ENCODE measurements around the gene NCAM1.

NCAM1 gene

GRCh38 chr11:113151521-113151920 is 190.3 kb downstream of the NCAM1 start:
- Histone ChIP-seq H3K36me3 (ENCODE audit: insufficient read depth, low read length) (no peaks in the 10 kb centered on the region), H3K27ac (ENCODE audit: low read length) (no peak overlapping the region), H3K9ac (ENCODE audit: low read depth, low read length) (no peak overlapping the region), H3K4me3 (ENCODE audit: low read depth in 1 of 2, low read length in 2 of 2) (no peak overlapping the region), H3K4me2 (ENCODE audit: insufficient read depth, low read length) (no peak overlapping the region), H4K20me1 (ENCODE audit: insufficient read depth, low read length) (no peaks in the 10 kb centered on the region), H3K79me2 (ENCODE audit: insufficient read depth, low read length) (no peaks in the 10 kb centered on the region), H3K27me3 (ENCODE audit: insufficient read depth, low read length, poor library complexity) (peaks cover 2% of the 10 kb centered on the region), H3K9me3 (ENCODE audit: insufficient read depth, low read length, severe bottlenecking) (no peaks in the 10 kb centered on the region), H3K4me1 (ENCODE audit: insufficient read depth, low read length) (no peaks in the 10 kb centered on the region), H2AFZ (ENCODE audit: low read depth, low read length) (no peak overlapping the region)
- no peak for DNase-seq
- TF ChIP-seq EZH2 (IDR thresholded peaks at IDR 0.05; ENCODE audit: borderline replicate concordance, low read depth, low read length, severe bottlenecking) (no peak), CTCF (IDR thresholded peaks at IDR 0.05; ENCODE audit: borderline replicate concordance, extremely low read depth, low read length, poor library complexity, severe bottlenecking) (no peak)
- ATAC-seq (ENCODE audit: insufficient read depth, low read depth), result no peak

GRCh38 chr11:113152500-113152899 is 191.3 kb downstream of the NCAM1 start:
- H3K27me3 ChIP-seq (ENCODE audit: insufficient read depth, low read length, poor library complexity), result no peaks in the 10 kb centered on the region
- no peak for DNase-seq
- TF ChIP-seq CTCF (IDR thresholded peaks at IDR 0.05; ENCODE audit: borderline replicate concordance, extremely low read depth, low read length, poor library complexity, severe bottlenecking), result no peak
- TF ChIP-seq EZH2 (IDR thresholded peaks at IDR 0.05; ENCODE audit: borderline replicate concordance, low read depth, low read length, severe bottlenecking), result no peak
- H4K20me1 ChIP-seq (ENCODE audit: insufficient read depth, low read length), result no peaks in the 10 kb centered on the region
- no peak overlapping the region for H2AFZ ChIP-seq (ENCODE audit: low read depth, low read length)
- H3K79me2 ChIP-seq (ENCODE audit: insufficient read depth, low read length), result no peaks in the 10 kb centered on the region
- H3K36me3 ChIP-seq (ENCODE audit: insufficient read depth, low read length), result no peaks in the 10 kb centered on the region
- no peaks in the 10 kb centered on the region for H3K4me1 ChIP-seq (ENCODE audit: insufficient read depth, low read length)
- ATAC-seq (ENCODE audit: insufficient read depth, low read depth), result no peak
- H3K4me2 ChIP-seq (ENCODE audit: insufficient read depth, low read length), result no peak overlapping the region
- H3K4me3 ChIP-seq (ENCODE audit: low read depth in 1 of 2, low read length in 2 of 2), result no peak overlapping the region
- no peak overlapping the region for H3K9ac ChIP-seq (ENCODE audit: low read depth, low read length)
- H3K9me3 ChIP-seq (ENCODE audit: insufficient read depth, low read length, severe bottlenecking), result no peaks in the 10 kb centered on the region
- no peak overlapping the region for H3K27ac ChIP-seq (ENCODE audit: low read length)

GRCh38 chr11:113153847-113154246 is 192.6 kb downstream of the NCAM1 start:
- DNase-seq, result no peak
- Histone ChIP-seq H3K4me2 (ENCODE audit: insufficient read depth, low read length) (no peak overlapping the region), H3K36me3 (ENCODE audit: insufficient read depth, low read length) (no peaks in the 10 kb centered on the region), H3K9ac (ENCODE audit: low read depth, low read length) (no peak overlapping the region), H2AFZ (ENCODE audit: low read depth, low read length) (no peak overlapping the region), H3K4me3 (ENCODE audit: low read depth in 1 of 2, low read length in 2 of 2) (no peak overlapping the region), H3K27me3 (ENCODE audit: insufficient read depth, low read length, poor library complexity) (no peaks in the 10 kb centered on the region), H4K20me1 (ENCODE audit: insufficient read depth, low read length) (no peaks in the 10 kb centered on the region), H3K79me2 (ENCODE audit: insufficient read depth, low read length) (no peaks in the 10 kb centered on the region), H3K9me3 (ENCODE audit: insufficient read depth, low read length, severe bottlenecking) (no peaks in the 10 kb centered on the region), H3K27ac (ENCODE audit: low read length) (no peak overlapping the region), H3K4me1 (ENCODE audit: insufficient read depth, low read length) (no peaks in the 10 kb centered on the region)
- no peak for ATAC-seq (ENCODE audit: insufficient read depth, low read depth)
- no peak for TF ChIP-seq CTCF (IDR thresholded peaks at IDR 0.05; ENCODE audit: borderline replicate concordance, extremely low read depth, low read length, poor library complexity, severe bottlenecking)
- no peak for TF ChIP-seq EZH2 (IDR thresholded peaks at IDR 0.05; ENCODE audit: borderline replicate concordance, low read depth, low read length, severe bottlenecking)
